HepG2 (cell line): ENCODE results near the gene KMT2D. TPM values are rescaled to one million over a fixed set of nuclear protein-coding genes. Genes with fewer than 3 reads are reported as not detected.

Source experiments
- BCLAF1 ChIP-seq: fragments of 450-650 bp; IDR thresholded peaks from 2 replicates; pipeline ENCODE4 v1.6.1; 2017; ENCODE audit warnings: mild to moderate bottlenecking
- CBX1 ChIP-seq: IDR thresholded peaks from one replicate; pipeline ENCODE4 v1.6.1; 2016; ENCODE audit warnings: antibody characterized with exemption, low read depth
- CENPT ChIP-seq: sonication (generic); formaldehyde crosslinking; IDR thresholded peaks from 2 replicates; pipeline ENCODE4 v1.8.0; 2022; ENCODE audit warnings: low read depth, mild to moderate bottlenecking, moderate library complexity, missing genetic modification reagents
- DNMT1 ChIP-seq: sonication (generic); formaldehyde crosslinking; IDR thresholded peaks from 2 replicates; pipeline ENCODE4 v1.5.1; 2020; ENCODE audit warnings: mild to moderate bottlenecking, missing genetic modification reagents
- HHEX ChIP-seq: IDR thresholded peaks from 2 replicates; pipeline ENCODE4 v1.6.1; 2016; ENCODE audit warnings: control low read depth
- JUND ChIP-seq: sonication (generic); formaldehyde crosslinking; IDR thresholded peaks from 2 replicates; pipeline ENCODE4 v1.8.0; 2022; ENCODE audit warnings: mild to moderate bottlenecking, missing genetic modification reagents
- KLF6 ChIP-seq: IDR thresholded peaks from 2 replicates; pipeline ENCODE4 v1.8.0; 2016; ENCODE audit warnings: missing biosample characterization, missing genetic modification reagents
- NFAT5 ChIP-seq: sonication (generic); formaldehyde crosslinking; IDR thresholded peaks from 2 replicates; pipeline ENCODE4 v1.4.0; 2020; ENCODE audit warnings: missing genetic modification reagents
- PPARG ChIP-seq: conservative IDR thresholded peaks from 2 replicates; pipeline ENCODE4 v1.6.1; 2016; ENCODE audit warnings: missing biosample characterization, missing genetic modification reagents
- PRDM4 ChIP-seq: sonication (generic); formaldehyde crosslinking; IDR thresholded peaks from 2 replicates; pipeline ENCODE4 v1.9.0; 2021; ENCODE audit warnings: missing genetic modification reagents, borderline replicate concordance
- SRF ChIP-seq: IDR thresholded peaks from 2 replicates; pipeline ENCODE4 v1.6.1; 2011; ENCODE audit warnings: mild to moderate bottlenecking, low read depth, low read length, moderate library complexity
- TFAP4 ChIP-seq: sonication (generic); IDR thresholded peaks from 2 replicates; pipeline ENCODE4 v1.6.1; 2016; ENCODE audit warnings: low read depth, borderline replicate concordance
- ZMYM2 ChIP-seq: sonication (generic); formaldehyde crosslinking; IDR thresholded peaks from 2 replicates; pipeline ENCODE4 v1.8.0; 2022; ENCODE audit warnings: mild to moderate bottlenecking, missing genetic modification reagents
- ZNF225 ChIP-seq: sonication (generic); formaldehyde crosslinking; IDR thresholded peaks from 2 replicates; pipeline ENCODE4 v1.4.0; 2020; ENCODE audit warnings: mild to moderate bottlenecking, missing genetic modification reagents
- ZNF230 ChIP-seq: sonication (generic); formaldehyde crosslinking; IDR thresholded peaks from 2 replicates; pipeline ENCODE4 v1.4.0; 2020; ENCODE audit warnings: mild to moderate bottlenecking, missing genetic modification reagents
- ZNF605 ChIP-seq: sonication (generic); formaldehyde crosslinking; IDR thresholded peaks from 2 replicates; pipeline ENCODE4 v1.8.0; 2022; ENCODE audit warnings: mild to moderate bottlenecking, missing genetic modification reagents
- ZNF878 ChIP-seq: sonication (generic); formaldehyde crosslinking; IDR thresholded peaks from 2 replicates; pipeline ENCODE4 v1.8.1; 2023; ENCODE audit warnings: mild to moderate bottlenecking, missing genetic modification reagents, moderate library complexity
- ZSCAN25 ChIP-seq: sonication (generic); formaldehyde crosslinking; IDR thresholded peaks from 2 replicates; pipeline ENCODE4 v1.8.0; 2022; ENCODE audit warnings: mild to moderate bottlenecking, missing genetic modification reagents
- polyA plus RNA-seq, 8 experiments: library from polyadenylated mRNA; depleted of rRNA in 3 of 8; stranded (reverse) in 7 of 8; unstranded in 1 of 8; fragments of >200 nt; fragmentation: Illumina TruSeq in 4 of 8; extraction: Trizol in 4 of 8; gene quantifications; 2 replicates each; pipeline versions ENCODE4 v1.2.1 to v1.2.3, GENCODE V29; 2011 to 2016; ENCODE audit warnings: low read depth in 4 of 8, missing spikeins in 1 of 8, mixed read lengths in 1 of 8; ENCODE audit not compliant: insufficient read depth in 1 of 8
- total RNA-seq, 5 experiments: library from RNA; depleted of rRNA; stranded (reverse); fragments of >200 nt; fragmentation: Illumina TruSeq; extraction: Trizol; gene quantifications; 2 replicates each; pipeline ENCODE4 v1.2.3, GENCODE V29; 2016; ENCODE audit warnings: low read depth in 1 of 5

KMT2D gene
- total and polyA plus RNA-seq, 2 of the 13 experiments (the other 11 are each of a cell fraction or from before 2014, with no cell fraction given): 8.1 to 10.4 TPM

- TF ChIP-seq NFAT5 (CRISPR knock-in tag) (no peak; the same call in 1 of the 2 replicates), HHEX (0 out of 2 replicates have a peak, but pooled peaks have one; percentile 11), PRDM4 (no peak), DNMT1 (CRISPR knock-in tag) (peak; percentile 24; the same call in 1 of the 2 replicates), CENPT (CRISPR knock-in tag) (no peak), TFAP4 (peak; percentile 52), SRF (no peak), PPARG (no peak), CBX1 (peak; percentile 59), BCLAF1 (no peak), ZMYM2 (no peak), ZNF878 (CRISPR knock-in tag) (0 out of 2 replicates have a peak, but pooled peaks have one; percentile 79), KLF6 (CRISPR knock-in tag) (peak; percentile 89; the same call in 1 of the 2 replicates), JUND (no peak; the same call in 1 of the 2 replicates), ZNF605 (CRISPR knock-in tag) (peak; percentile 95), ZSCAN25 (CRISPR knock-in tag) (peak; percentile 84), ZNF230 (CRISPR knock-in tag) (peak; percentile 85; the same call in 1 of the 2 replicates), ZNF225 (CRISPR knock-in tag) (peak; percentile 71)
Measured at GRCh38 chr12:49060237-49061156, at the start of gene KMT2D (continued).
